Heart right ventricle (tissue), 16 donors: Measurements from ENCODE around the gene RNF40. TPM values are rescaled to one million over a fixed set of nuclear protein-coding genes. Genes with fewer than 3 reads are reported as not detected.
"Not testable (repeated sequence)": the region's sequence is repeated elsewhere in the genome, so short reads cannot be mapped to it uniquely, and the experiment has no call there.

ENCODE experiments used
- ATAC-seq, 8 donors: fragments of 200-7000 bp; cut with Tn5 transposase; one replicate each; pipeline ENCODE4 v1.9.1; 2020; ENCODE audit warnings: mild to moderate bottlenecking in 8 of 8, moderate library complexity in 8 of 8, moderate number of reproducible peaks in 1 of 8
- DNase-seq, 2 donors: peaks; one replicate each; pipeline ENCODE4 v3.0.0-alpha.2; 2020
- H3K27ac ChIP-seq, 10 donors: fragments of 200-600 bp; sonication (generic) in 2 of 10; one replicate each; pipeline versions ENCODE4 v1.5.0 to v1.8.0; 2020 to 2022; ENCODE audit warnings: mild to moderate bottlenecking in 3 of 10
- H3K27me3 ChIP-seq, 7 donors: fragments of 200-600 bp; one replicate each; pipeline ENCODE4 v1.8.0; 2021 to 2022; ENCODE audit warnings: mild to moderate bottlenecking in 2 of 7
- H3K36me3 ChIP-seq, 9 donors: fragments of 200-600 bp; sonication (generic) in 1 of 9; one replicate each; pipeline versions ENCODE4 v1.5.0 to v1.8.0; 2020 to 2022; ENCODE audit warnings: mild to moderate bottlenecking in 2 of 9
- H3K4me1 ChIP-seq, 9 donors: fragments of 200-600 bp; sonication (generic) in 1 of 9; one replicate each; pipeline versions ENCODE4 v1.5.0 to v1.8.0; 2020 to 2022; ENCODE audit warnings: mild to moderate bottlenecking in 4 of 9
- H3K4me3 ChIP-seq, 10 donors: fragments of 200-600 bp; sonication (generic) in 2 of 10; one replicate each; pipeline versions ENCODE4 v1.5.0 to v1.8.0; 2020 to 2022; ENCODE audit warnings: mild to moderate bottlenecking in 7 of 10, moderate library complexity in 2 of 10
- H3K9me3 ChIP-seq, 11 donors: fragments of 200-600 bp in 10 of 11; sonication (generic) in 2 of 11; one replicate each; pipeline versions ENCODE4 v1.5.0 to v1.8.0; 2013 to 2022; ENCODE audit warnings: mild to moderate bottlenecking in 2 of 11, control low read depth in 1 of 11, moderate library complexity in 1 of 11
- WGBS, 2 donors: extraction: QIAGEN DNeasy Blood & Tissue Kit; methylation state at CpG; one replicate each; pipeline ENCODE4 v1.1.7; 2013; ENCODE audit warnings: inconsistent platforms in 1 of 2; 5-methylcytosine and 5-hydroxymethylcytosine counted together
- intact Hi-C, 10 donors: fragments of 100-400 bp; cut with DNase I; formaldehyde crosslinking; loops; one replicate each; pipeline versions ENCODE4 v1.11.1 to v1.14.2; 2022
- polyA plus RNA-seq, 2 donors: library from polyadenylated mRNA; stranded (reverse); fragments of 200-250 nt; gene quantifications; one replicate each; pipeline ENCODE4 v1.2.3, GENCODE V29; 2013
- total RNA-seq, 10 donors: library from RNA; stranded (reverse); fragmentation: NEBNext Ultra II Directional in 3 of 10; extraction: Animal tissue kit (Norgen Biotek cat#: 25700) in 3 of 10; gene quantifications; one replicate each; pipeline versions ENCODE4 v1.2.1 to v1.2.4, GENCODE V29; 2021 to 2023
- TF ChIP-seq, protein P1 (sequence below), 9 donors: fragments of 200-600 bp; sonication (generic) in 2 of 9; IDR thresholded peaks; one replicate each; pipeline versions ENCODE4 v1.5.0 to v1.8.0; 2021 to 2022; ENCODE audit warnings: antibody characterized with exemption in 9 of 9, mild to moderate bottlenecking in 5 of 9, moderate library complexity in 1 of 9
- donor health status: Arrhythmogenic right ventricular cardiomyopathy.
- donor health status: ischemic (EF 13 %, LVEDD 7.1; RV severe dilation, severe dysfunction).
- donor health status: healthy with polysubstance abuse.
- donor health status: DM: no; HTN: yes; CAD: no.
- donor health status: DM: no; HTN: no; CAD: no.
- donor health status: ischemic (EF 25% LVEDD 6.9; RV normal size, moderate dysfunction).
- donor health status: ischemic (EF 25% LVEDD 5.7; RV mildly dilated, moderate dysfunction).
- donor health status: healthy.
- donor health status: DM: yes; HTN: yes; CAD: no.
- donor health status: Ischemic cardiomyopathy.
- donor health status: ischemic (EF 35%, LVEDD 5.7; RV mildly dilated, moderate dysfunction).
- donor health status: nonischemic (EF 11% LVEDD 7.7; RV severe dilation, severe dysfunction).
- donor health status: DM: yes; HTN: yes; CAD: no.
- donor health status: PGD.
- donor health status: ischemic (EF 29% LVEDD 5.4; RV normal size, mild dysfunction).
- donor health status: nonischemic (EF 23%, LVEDD 6.1; RV moderate dilation, normal function).

RNF40 gene
- total and polyA plus RNA-seq, 12 donors, result 33.0 to 69.9 (median 42.6) TPM

DNA sequence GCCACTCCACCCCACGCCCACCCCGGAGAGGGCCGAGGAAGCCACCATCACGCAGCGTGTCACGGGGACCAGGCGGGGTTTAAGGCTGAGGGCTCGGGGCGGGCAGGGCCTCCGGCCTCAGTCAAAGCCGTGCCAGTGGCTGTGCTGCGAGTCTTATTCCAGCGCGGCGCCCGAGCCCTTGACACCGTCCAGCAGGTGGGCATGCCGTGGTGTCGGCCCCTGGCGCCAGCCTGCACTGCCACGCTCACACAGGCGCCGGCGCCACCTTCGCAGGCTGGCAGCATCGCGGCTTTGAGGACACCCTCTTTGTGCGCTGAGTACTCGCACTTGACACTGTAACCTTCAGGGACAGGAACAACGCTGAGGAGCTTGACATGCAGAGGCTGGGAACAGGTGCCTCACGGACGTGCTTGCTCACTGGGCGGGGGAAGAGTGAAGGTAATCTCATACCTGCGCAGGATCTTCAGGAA lies 58.9 kb downstream of the RNF40 start:
- Histone ChIP-seq H3K27me3 (no peaks in the 10 kb centered on the region), H3K9me3 (no peaks in the 10 kb centered on the region), H3K4me3 (no peak overlapping the region), H3K27ac (no peak overlapping the region), H3K36me3 (no peaks in the 10 kb centered on the region), H3K4me1 (no peaks in the 10 kb centered on the region)
- WGBS, 2 donors, result 83 to 85% methylated on average over 32 to 34 of the region's 34 CpGs
- DNase-seq (no peak), ATAC-seq (peak in 1 of 8 donors; percentile 15)
- TF ChIP-seq, protein P1, sequence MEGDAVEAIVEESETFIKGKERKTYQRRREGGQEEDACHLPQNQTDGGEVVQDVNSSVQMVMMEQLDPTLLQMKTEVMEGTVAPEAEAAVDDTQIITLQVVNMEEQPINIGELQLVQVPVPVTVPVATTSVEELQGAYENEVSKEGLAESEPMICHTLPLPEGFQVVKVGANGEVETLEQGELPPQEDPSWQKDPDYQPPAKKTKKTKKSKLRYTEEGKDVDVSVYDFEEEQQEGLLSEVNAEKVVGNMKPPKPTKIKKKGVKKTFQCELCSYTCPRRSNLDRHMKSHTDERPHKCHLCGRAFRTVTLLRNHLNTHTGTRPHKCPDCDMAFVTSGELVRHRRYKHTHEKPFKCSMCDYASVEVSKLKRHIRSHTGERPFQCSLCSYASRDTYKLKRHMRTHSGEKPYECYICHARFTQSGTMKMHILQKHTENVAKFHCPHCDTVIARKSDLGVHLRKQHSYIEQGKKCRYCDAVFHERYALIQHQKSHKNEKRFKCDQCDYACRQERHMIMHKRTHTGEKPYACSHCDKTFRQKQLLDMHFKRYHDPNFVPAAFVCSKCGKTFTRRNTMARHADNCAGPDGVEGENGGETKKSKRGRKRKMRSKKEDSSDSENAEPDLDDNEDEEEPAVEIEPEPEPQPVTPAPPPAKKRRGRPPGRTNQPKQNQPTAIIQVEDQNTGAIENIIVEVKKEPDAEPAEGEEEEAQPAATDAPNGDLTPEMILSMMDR (IDR thresholded peaks at IDR 0.05), result no peak
- intact Hi-C loops, result no loop called here

DNA sequence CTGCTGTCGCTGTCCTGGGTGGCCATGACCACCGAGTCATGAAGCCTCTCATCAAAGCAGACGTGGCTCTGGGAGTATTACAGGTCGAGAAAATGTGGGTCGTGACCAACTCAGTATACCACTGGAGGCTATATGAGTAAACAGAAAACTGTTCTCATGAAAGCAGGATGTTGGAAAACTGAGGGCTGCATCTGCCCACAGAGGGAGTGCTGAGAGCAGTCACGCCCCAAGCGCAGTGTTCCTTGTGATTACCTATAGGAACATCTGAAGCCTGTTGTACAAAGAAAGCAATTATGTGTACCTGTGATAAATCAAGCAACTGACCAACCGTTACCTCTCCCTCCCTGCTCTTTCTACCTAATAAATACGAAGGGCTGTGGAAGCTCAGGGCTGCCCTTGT lies 59.3 kb downstream of the RNF40 start:
- ATAC-seq, intact Hi-C loops, H3K27ac ChIP-seq, H3K27me3 ChIP-seq, H3K36me3 ChIP-seq, DNase-seq, H3K4me1 ChIP-seq, H3K9me3 ChIP-seq, H3K4me3 ChIP-seq: not testable (repeated sequence)
- 89 to 93% methylated on average over 9 of the region's 9 CpGs for WGBS, 2 donors

DNA sequence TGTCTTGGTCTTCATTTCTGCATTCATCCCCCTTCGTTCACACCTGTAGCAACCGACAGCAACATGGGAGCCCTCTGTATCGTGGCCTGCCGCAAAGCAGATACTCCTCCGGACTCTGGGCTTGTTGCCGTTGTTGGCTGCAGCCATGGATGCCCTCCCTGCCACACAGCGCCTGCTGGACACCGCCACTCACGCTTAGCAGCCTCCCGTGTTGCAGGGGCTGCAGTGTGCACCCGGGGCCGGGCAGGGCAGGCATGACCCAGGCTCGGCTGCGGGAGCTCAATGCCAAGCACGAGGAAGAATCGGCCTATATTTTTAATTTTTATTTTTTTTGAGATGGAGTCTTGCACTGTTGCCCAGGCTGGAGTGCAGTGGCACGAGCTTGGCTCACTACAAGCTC lies 59.8 kb downstream of the RNF40 start:
- Histone ChIP-seq H3K27ac (no peak overlapping the region), H3K4me1 (no peaks in the 10 kb centered on the region), H3K36me3 (no peaks in the 10 kb centered on the region), H3K4me3 (no peak overlapping the region), H3K9me3 (no peaks in the 10 kb centered on the region), H3K27me3 (no peaks in the 10 kb centered on the region)
- ATAC-seq, result peak in 1 of 8 donors; percentile 32
- TF ChIP-seq, protein P1 (IDR thresholded peaks at IDR 0.05), result no peak
- intact Hi-C loops, result no loop called here
- DNase-seq, result no peak
- WGBS, 2 donors, result 88 to 89% methylated on average over 17 of the region's 17 CpGs

Other genes with a start within 250 kb of the RNF40 start
- 10 to 100 TPM; 36.0 to 71.7 (median 43.3) TPM for gene ZNF768, start 235.8 kb upstream of the RNF40 start, total RNA-seq
- 10 to 100 TPM; 51.8 to 75.1 TPM for gene ZNF768, start 235.8 kb upstream of the RNF40 start, polyA plus RNA-seq
- gene ZNF747, start 227.5 kb upstream of the RNF40 start, total RNA-seq, result 10 to 100 TPM in 7 of 10 donors, 1 to 10 TPM in 3; 8.5 to 14.3 (median 10.7) TPM
- gene ZNF747, start 227.5 kb upstream of the RNF40 start, polyA plus RNA-seq, result 1 to 10 TPM; 8.5 to 9.2 TPM
- gene ZNF764, start 203.9 kb upstream of the RNF40 start, total RNA-seq, result 10 to 100 TPM in 5 of 10 donors, 1 to 10 TPM in 5; 6.3 to 15.3 (median 10.3) TPM
- gene ZNF764, start 203.9 kb upstream of the RNF40 start, polyA plus RNA-seq, result 10 to 100 TPM in 1 of 2 donors, 1 to 10 TPM in 1; 5.6 to 11.7 TPM
- gene ZNF688, start 190.6 kb upstream of the RNF40 start, total RNA-seq, result 10 to 100 TPM in 7 of 10 donors, 1 to 10 TPM in 3; 6.3 to 16.2 (median 12.4) TPM
- gene ZNF688, start 190.6 kb upstream of the RNF40 start, polyA plus RNA-seq, result 10 to 100 TPM in 1 of 2 donors, 1 to 10 TPM in 1; 9.3 to 23.8 TPM
- gene ZNF785, start 176.6 kb upstream of the RNF40 start, total RNA-seq, result 1 to 10 TPM; 2.8 to 8.4 (median 5.4) TPM
- 1 to 10 TPM; 3.0 to 7.4 TPM for gene ZNF785, start 176.6 kb upstream of the RNF40 start, polyA plus RNA-seq
- 1 to 10 TPM; 4.0 to 7.4 (median 5.6) TPM for gene ZNF689, start 151.9 kb upstream of the RNF40 start, total RNA-seq
- 1 to 10 TPM; 2.7 to 3.1 TPM for gene ZNF689, start 151.9 kb upstream of the RNF40 start, polyA plus RNA-seq
- gene PRR14, start 111.4 kb upstream of the RNF40 start, total RNA-seq, result 10 to 100 TPM in 9 of 10 donors, 1 to 10 TPM in 1; 9.9 to 23.9 (median 16.7) TPM
- gene PRR14, start 111.4 kb upstream of the RNF40 start, polyA plus RNA-seq, result 10 to 100 TPM; 26.8 to 58.1 TPM
- 10 to 100 TPM; 24.6 to 38.5 (median 27.5) TPM for gene FBRS, start 103.9 kb upstream of the RNF40 start, total RNA-seq
- 10 to 100 TPM; 30.5 to 40.2 TPM for gene FBRS, start 103.9 kb upstream of the RNF40 start, polyA plus RNA-seq
- 10 to 100 TPM; 40.1 to 60.6 (median 46.7) TPM for gene SRCAP, start 63.2 kb upstream of the RNF40 start, total RNA-seq
- 10 to 100 TPM in 1 of 2 donors, 1 to 10 TPM in 1; 2.6 to 26.3 TPM for gene SRCAP, start 63.2 kb upstream of the RNF40 start, polyA plus RNA-seq
- 10 to 100 TPM; 12.1 to 21.3 (median 15.0) TPM for gene PHKG2, start 13.9 kb upstream of the RNF40 start, total RNA-seq
- gene PHKG2, start 13.9 kb upstream of the RNF40 start, polyA plus RNA-seq, result 10 to 100 TPM; 29.1 to 40.7 TPM
- gene CFAP119, start 260 bp upstream of the RNF40 start, total RNA-seq, result 1 to 10 TPM in 5 of 10 donors, under 1 TPM in 5; 0.44 to 2.2 (median 0.90) TPM
- gene CFAP119, start 260 bp upstream of the RNF40 start, polyA plus RNA-seq, result 1 to 10 TPM; 1.9 to 2.3 TPM
- gene ZNF629, start 24.9 kb downstream of the RNF40 start, total RNA-seq, result 10 to 100 TPM; 20.3 to 35.5 (median 27.6) TPM
- gene ZNF629, start 24.9 kb downstream of the RNF40 start, polyA plus RNA-seq, result 10 to 100 TPM in 1 of 2 donors, 1 to 10 TPM in 1; 7.3 to 15.4 TPM
- gene BCL7C, start 131.8 kb downstream of the RNF40 start, total RNA-seq, result 10 to 100 TPM; 24.2 to 31.3 (median 27.0) TPM
- gene BCL7C, start 131.8 kb downstream of the RNF40 start, polyA plus RNA-seq, result 10 to 100 TPM; 30.5 to 68.8 TPM
- gene CTF1, start 134.3 kb downstream of the RNF40 start, total RNA-seq, result 10 to 100 TPM in 9 of 10 donors, 1 to 10 TPM in 1; 8.6 to 28.2 (median 19.9) TPM
- 10 to 100 TPM in 1 of 2 donors, 1 to 10 TPM in 1; 6.5 to 10.4 TPM for gene CTF1, start 134.3 kb downstream of the RNF40 start, polyA plus RNA-seq
- gene FBXL19, start 161.2 kb downstream of the RNF40 start, total RNA-seq, result 1 to 10 TPM; 4.1 to 8.7 (median 5.8) TPM
- gene FBXL19, start 161.2 kb downstream of the RNF40 start, polyA plus RNA-seq, result 10 to 100 TPM in 1 of 2 donors, 1 to 10 TPM in 1; 5.4 to 14.1 TPM
- gene ORAI3, start 186.7 kb downstream of the RNF40 start, total RNA-seq, result 10 to 100 TPM in 8 of 10 donors, 1 to 10 TPM in 2; 7.8 to 19.8 (median 11.4) TPM
- 10 to 100 TPM; 10.1 to 15.4 TPM for gene ORAI3, start 186.7 kb downstream of the RNF40 start, polyA plus RNA-seq
- gene SETD1A, start 195.4 kb downstream of the RNF40 start, total RNA-seq, result 10 to 100 TPM in 2 of 10 donors, 1 to 10 TPM in 8; 7.5 to 11.4 (median 9.2) TPM
- 10 to 100 TPM in 1 of 2 donors, 1 to 10 TPM in 1; 5.8 to 11.2 TPM for gene SETD1A, start 195.4 kb downstream of the RNF40 start, polyA plus RNA-seq
- gene HSD3B7, start 222.9 kb downstream of the RNF40 start, total RNA-seq, result 10 to 100 TPM in 1 of 10 donors, 1 to 10 TPM in 9; 3.3 to 13.3 (median 5.3) TPM
- 10 to 100 TPM in 1 of 2 donors, 1 to 10 TPM in 1; 6.8 to 12.2 TPM for gene HSD3B7, start 222.9 kb downstream of the RNF40 start, polyA plus RNA-seq
- gene STX1B, start 248.3 kb downstream of the RNF40 start, total RNA-seq, result 1 to 10 TPM in 6 of 10 donors, under 1 TPM in 4; 0.20 to 2.3 (median 1.1) TPM
- under 1 TPM; 0.07 to 0.29 TPM for gene STX1B, start 248.3 kb downstream of the RNF40 start, polyA plus RNA-seq